ENCODE measurements around the gene GALR1.
"Not testable (repeated sequence)": the region's sequence is repeated elsewhere in the genome, so short reads cannot be mapped to it uniquely, and the experiment has no call there.

The GALR1 gene

GRCh38 chr18:77268456-77268855, 18.8 kb downstream of the GALR1 start:
- Histone ChIP-seq H3K4me1 (ENCODE audit: low read length) (no peaks in the 10 kb centered on the region), H3K27ac (ENCODE audit: low read length) (no peak overlapping the region), H3K9me3 (replicated peaks; ENCODE audit: insufficient read depth, low read length) (no peaks in the 10 kb centered on the region), H3K9ac (ENCODE audit: low read length) (no peak overlapping the region), H3K36me3 (replicated peaks; ENCODE audit: insufficient read depth, low read length) (no peaks in the 10 kb centered on the region), H3K79me2 (ENCODE audit: low read length) (no peaks in the 10 kb centered on the region), H3K9me2 (replicated peaks; ENCODE audit: insufficient read depth, low read length) (no peaks in the 10 kb centered on the region), H4K20me1 (ENCODE audit: insufficient read depth, low read length) (no peaks in the 10 kb centered on the region), H3K4me3 (ENCODE audit: low read length) (no peak overlapping the region), H3K4me2 (ENCODE audit: low read depth, low read length) (no peak overlapping the region), H3F3A (ENCODE audit: insufficient read depth, low read length) (no peaks in the 10 kb centered on the region), H3K27me3 (replicated peaks; ENCODE audit: insufficient read depth, low read length) (no peaks in the 10 kb centered on the region), H2AFZ (ENCODE audit: low read length) (no peak overlapping the region)
- TF ChIP-seq EZH2 (optimal IDR thresholded peaks at IDR 0.05; ENCODE audit: low read depth, low read length) = no peak
- TF ChIP-seq EZH2phosphoT487 (IDR thresholded peaks at IDR 0.05; ENCODE audit: low read length) = no peak
- no peak for TF ChIP-seq CTCF (IDR thresholded peaks at IDR 0.05; ENCODE audit: low read length)
- no peak for DNase-seq

GRCh38 chr18:77271576-77272481, 22.2 kb downstream of the GALR1 start:
- H2AFZ ChIP-seq (ENCODE audit: low read length) = no peak overlapping the region
- H3F3A ChIP-seq (ENCODE audit: insufficient read depth, low read length) = no peaks in the 10 kb centered on the region
- no peak for DNase-seq
- no peak overlapping the region for H3K4me3 ChIP-seq (ENCODE audit: low read length)
- no peak overlapping the region for H3K27ac ChIP-seq (ENCODE audit: low read length)
- TF ChIP-seq CTCF (IDR thresholded peaks at IDR 0.05; ENCODE audit: low read length) (no peak), EZH2phosphoT487 (IDR thresholded peaks at IDR 0.05; ENCODE audit: low read length) (no peak), EZH2 (optimal IDR thresholded peaks at IDR 0.05; ENCODE audit: low read depth, low read length) (no peak)
- no peaks in the 10 kb centered on the region for H3K9me2 ChIP-seq (replicated peaks; ENCODE audit: insufficient read depth, low read length)
- no peaks in the 10 kb centered on the region for H3K4me1 ChIP-seq (ENCODE audit: low read length)
- H3K36me3 ChIP-seq (replicated peaks; ENCODE audit: insufficient read depth, low read length) = no peaks in the 10 kb centered on the region
- no peaks in the 10 kb centered on the region for H4K20me1 ChIP-seq (ENCODE audit: insufficient read depth, low read length)
- H3K79me2 ChIP-seq (ENCODE audit: low read length) = no peaks in the 10 kb centered on the region
- no peak overlapping the region for H3K4me2 ChIP-seq (ENCODE audit: low read depth, low read length)
- H3K27me3 ChIP-seq (replicated peaks; ENCODE audit: insufficient read depth, low read length) = no peaks in the 10 kb centered on the region
- no peak overlapping the region for H3K9ac ChIP-seq (ENCODE audit: low read length)
- H3K9me3 ChIP-seq (replicated peaks; ENCODE audit: insufficient read depth, low read length) = no peaks in the 10 kb centered on the region

GRCh38 chr18:77290841-77291240, 41.2 kb downstream of the GALR1 start:
- H3F3A ChIP-seq (ENCODE audit: insufficient read depth, low read length); H3K4me2 ChIP-seq (ENCODE audit: low read depth, low read length); H3K4me3 ChIP-seq (ENCODE audit: low read length); H3K9me2 ChIP-seq (replicated peaks; ENCODE audit: insufficient read depth, low read length); H3K4me1 ChIP-seq (ENCODE audit: low read length); H3K79me2 ChIP-seq (ENCODE audit: low read length); DNase-seq; H3K36me3 ChIP-seq (replicated peaks; ENCODE audit: insufficient read depth, low read length); H3K27ac ChIP-seq (ENCODE audit: low read length); H3K9me3 ChIP-seq (replicated peaks; ENCODE audit: insufficient read depth, low read length); H2AFZ ChIP-seq (ENCODE audit: low read length); H3K9ac ChIP-seq (ENCODE audit: low read length); H3K27me3 ChIP-seq (replicated peaks; ENCODE audit: insufficient read depth, low read length); H4K20me1 ChIP-seq (ENCODE audit: insufficient read depth, low read length): not testable (repeated sequence)

GRCh38 chr18:77298172-77298571, 48.5 kb downstream of the GALR1 start:
- no peaks in the 10 kb centered on the region for H3K36me3 ChIP-seq (replicated peaks; ENCODE audit: insufficient read depth, low read length)
- H4K20me1 ChIP-seq (ENCODE audit: insufficient read depth, low read length) = no peaks in the 10 kb centered on the region
- no peak for DNase-seq
- H3K27me3 ChIP-seq (replicated peaks; ENCODE audit: insufficient read depth, low read length) = no peaks in the 10 kb centered on the region
- no peaks in the 10 kb centered on the region for H3K9me3 ChIP-seq (replicated peaks; ENCODE audit: insufficient read depth, low read length)
- H3K4me2 ChIP-seq (ENCODE audit: low read depth, low read length) = no peak overlapping the region
- H3K4me1 ChIP-seq (ENCODE audit: low read length) = no peaks in the 10 kb centered on the region
- no peaks in the 10 kb centered on the region for H3F3A ChIP-seq (ENCODE audit: insufficient read depth, low read length)
- no peak overlapping the region for H3K27ac ChIP-seq (ENCODE audit: low read length)
- H3K79me2 ChIP-seq (ENCODE audit: low read length) = no peaks in the 10 kb centered on the region
- TF ChIP-seq EZH2phosphoT487 (IDR thresholded peaks at IDR 0.05; ENCODE audit: low read length) = no peak
- TF ChIP-seq EZH2 (optimal IDR thresholded peaks at IDR 0.05; ENCODE audit: low read depth, low read length) = no peak
- TF ChIP-seq CTCF (IDR thresholded peaks at IDR 0.05; ENCODE audit: low read length) = no peak
- H3K4me3 ChIP-seq (ENCODE audit: low read length) = no peak overlapping the region
- H3K9me2 ChIP-seq (replicated peaks; ENCODE audit: insufficient read depth, low read length) = no peaks in the 10 kb centered on the region
- H2AFZ ChIP-seq (ENCODE audit: low read length) = no peak overlapping the region
- H3K9ac ChIP-seq (ENCODE audit: low read length) = no peak overlapping the region
